Stimulated activated CD8-positive, alpha-beta memory T cell treated with anti-CD3 and anti-CD28 coated beads, Interleukin-4, amount 100 ng/mL, for 48 hours (primary cell): ENCODE data around the gene IRGQ.
"Not testable (repeated sequence)": the region's sequence is repeated elsewhere in the genome, so short reads cannot be mapped to it uniquely, and the experiment has no call there.

Experiments
- DNase-seq: peaks from one replicate; pipeline ENCODE4 v3.0.0-alpha.2; 2020

The IRGQ gene

DNA sequence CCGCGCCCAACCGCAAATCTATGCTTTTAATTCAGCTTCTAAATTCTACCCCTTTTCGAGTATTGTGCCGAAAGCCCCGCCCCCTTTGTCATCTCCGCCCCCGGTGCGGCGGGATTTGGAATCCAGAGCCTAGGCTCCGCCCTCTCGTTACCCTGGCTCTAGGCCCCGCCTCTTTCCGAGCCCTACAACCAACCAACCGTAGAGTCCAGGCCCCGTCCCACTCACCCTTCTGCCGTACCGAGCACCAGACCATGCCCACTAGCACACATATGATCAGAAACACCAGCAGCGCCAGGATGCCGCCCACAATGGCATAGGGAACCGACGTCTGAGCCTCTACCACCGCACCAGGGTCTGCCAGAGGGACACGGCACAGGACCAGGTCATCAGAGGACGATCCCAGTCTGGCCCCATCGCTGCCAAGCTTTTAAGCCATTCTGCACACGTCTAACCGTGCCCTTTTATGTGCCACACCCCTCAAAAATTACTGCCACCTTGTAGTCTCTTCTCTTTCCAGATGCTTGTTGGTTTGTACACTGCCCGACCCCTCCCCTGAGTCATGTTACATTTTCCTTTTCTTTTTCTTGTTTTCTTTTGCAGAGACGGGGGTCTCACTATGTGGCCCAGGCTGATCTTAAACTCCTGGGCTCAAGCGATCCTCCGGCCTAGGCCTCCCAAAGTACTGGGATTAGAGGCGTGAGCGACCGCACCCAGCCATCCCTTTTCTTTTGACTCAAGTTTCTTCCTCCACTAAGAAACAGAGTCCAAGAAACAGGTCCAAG, 28.1 kb upstream of the IRGQ start:
- DNase-seq: peak; percentile 41

GRCh38 chr19:43622956-43623355, 27.0 kb upstream of the IRGQ start:
- no peak for DNase-seq

GRCh38 chr19:43622070-43622469, 26.1 kb upstream of the IRGQ start:
- DNase-seq: no peak

DNA sequence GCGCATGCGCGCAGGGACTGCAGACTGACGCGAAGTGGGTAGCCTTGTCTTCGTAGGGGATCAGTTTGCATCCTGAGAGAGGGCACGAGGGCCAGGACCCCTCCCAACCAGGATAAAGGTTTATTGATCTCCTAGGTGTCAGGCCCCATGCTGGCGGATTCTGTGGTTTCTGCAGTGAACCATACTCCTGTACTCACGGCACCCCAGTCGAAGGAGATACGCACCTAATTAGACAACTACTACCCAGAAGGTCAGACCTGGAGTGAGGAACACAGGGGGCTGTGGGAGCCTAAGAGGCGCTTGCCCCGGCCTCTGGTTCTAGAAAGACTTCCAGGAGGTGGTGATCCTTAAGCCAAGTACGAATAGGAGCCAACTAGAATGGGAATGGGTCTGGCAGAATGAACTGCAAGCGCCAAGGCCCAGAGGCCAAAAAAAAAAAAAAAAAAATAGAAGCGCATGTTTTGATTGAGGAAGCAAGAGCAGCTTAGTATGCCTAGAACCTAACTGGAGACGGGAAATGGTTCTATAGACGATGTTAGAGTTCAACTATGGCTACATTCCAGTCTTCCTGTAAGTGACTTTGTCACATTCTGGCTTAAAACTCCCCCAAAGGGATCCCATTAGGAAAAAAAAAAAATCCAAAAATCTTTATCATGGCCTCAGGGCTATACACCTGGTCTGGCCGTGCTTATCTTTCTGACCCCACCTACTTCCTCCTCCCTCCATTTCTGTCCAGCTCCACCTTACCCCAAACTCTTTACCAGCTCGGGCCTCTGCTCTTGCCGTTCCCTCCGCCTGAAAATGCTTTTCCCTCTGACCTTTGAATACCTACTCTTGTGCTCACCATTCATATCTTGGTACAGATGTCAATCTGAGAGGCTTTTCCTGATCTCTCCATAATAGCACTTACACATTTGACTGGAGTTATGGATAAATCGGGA, 24.4 kb upstream of the IRGQ start:
- peak; percentile 92 for DNase-seq

- DNase-seq: peak; percentile 87
These were observed 23.5 kb upstream of the IRGQ start, which contains the start of gene ZNF428 for GRCh38 chr19:43619262-43620060. Gene ZNF428, minus strand, starts transcription at chr19:43619629. Its CDS starts 5,325 bp downstream, at chr19:43614304.

DNA sequence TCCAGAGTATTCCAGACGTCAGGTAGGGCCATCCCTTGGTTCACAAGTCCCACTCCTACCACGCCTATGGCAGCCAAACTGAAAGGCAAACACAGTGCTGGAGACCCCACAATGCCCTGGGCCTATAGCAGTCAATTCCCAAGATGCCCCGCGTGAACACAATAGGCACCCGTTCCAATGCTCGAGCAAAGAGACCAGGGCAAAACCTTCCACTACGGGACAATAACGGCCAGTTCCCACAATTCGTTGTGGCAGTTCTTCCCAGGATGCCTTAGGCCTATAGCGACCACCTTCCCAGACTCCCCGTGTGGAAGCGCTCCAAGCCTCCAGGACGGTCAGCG, 23.0 kb upstream of the IRGQ start:
- DNase-seq: peak; percentile 70

- DNase-seq: no peak
These were observed 21.0 kb upstream of the IRGQ start for GRCh38 chr19:43616954-43617353.

DNA sequence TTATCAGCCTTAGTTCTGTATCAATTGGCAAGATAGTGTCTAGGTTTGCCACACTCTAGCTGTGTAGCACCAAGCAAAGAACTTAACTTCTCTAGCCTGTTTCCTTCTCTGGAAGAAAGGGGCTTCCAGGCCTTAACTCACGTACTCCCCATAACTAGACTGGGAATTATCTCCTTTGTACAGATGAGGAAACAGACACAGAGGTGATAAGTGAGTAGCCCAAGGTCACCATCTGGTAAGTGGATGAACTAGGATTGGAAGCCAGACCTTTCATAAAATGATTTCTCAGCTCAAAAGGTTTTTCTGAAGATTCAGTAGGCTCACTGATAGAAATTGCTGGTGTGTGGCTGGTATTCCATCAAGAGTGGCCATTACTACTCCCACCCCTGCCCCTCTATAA, 20.4 kb upstream of the IRGQ start:
- DNase-seq: no peak

- DNase-seq: no peak
These were observed 16.4 kb upstream of the IRGQ start for GRCh38 chr19:43612374-43612773.

- no peak for DNase-seq
These were observed 15.9 kb upstream of the IRGQ start, which contains the start of gene SRRM5 for GRCh38 chr19:43611788-43612187. Gene SRRM5, plus strand, starts transcription at chr19:43612088. Its CDS starts 34 bp downstream, at chr19:43612122.

DNA sequence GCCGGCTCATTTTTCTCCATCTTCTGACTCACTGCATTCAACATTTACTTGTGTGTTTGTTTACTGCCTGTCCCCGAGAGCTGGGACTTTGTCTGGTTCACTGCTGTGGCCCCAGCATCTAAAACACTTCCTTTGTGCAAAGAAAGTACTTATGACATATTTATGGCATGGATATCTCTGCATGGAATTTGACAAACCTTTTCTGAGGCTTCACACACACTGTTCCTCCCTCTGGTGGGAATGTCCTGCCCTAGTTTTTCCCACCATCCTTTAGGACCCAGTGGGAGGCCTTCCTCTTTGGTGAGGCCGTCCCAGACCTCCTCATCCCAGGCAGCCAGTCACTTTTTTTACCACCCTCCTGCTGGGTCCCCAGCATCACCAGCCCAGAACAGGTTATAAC, 14.6 kb upstream of the IRGQ start:
- no peak for DNase-seq

- DNase-seq: no peak
These were observed 13.9 kb upstream of the IRGQ start for GRCh38 chr19:43609872-43610271.

DNA sequence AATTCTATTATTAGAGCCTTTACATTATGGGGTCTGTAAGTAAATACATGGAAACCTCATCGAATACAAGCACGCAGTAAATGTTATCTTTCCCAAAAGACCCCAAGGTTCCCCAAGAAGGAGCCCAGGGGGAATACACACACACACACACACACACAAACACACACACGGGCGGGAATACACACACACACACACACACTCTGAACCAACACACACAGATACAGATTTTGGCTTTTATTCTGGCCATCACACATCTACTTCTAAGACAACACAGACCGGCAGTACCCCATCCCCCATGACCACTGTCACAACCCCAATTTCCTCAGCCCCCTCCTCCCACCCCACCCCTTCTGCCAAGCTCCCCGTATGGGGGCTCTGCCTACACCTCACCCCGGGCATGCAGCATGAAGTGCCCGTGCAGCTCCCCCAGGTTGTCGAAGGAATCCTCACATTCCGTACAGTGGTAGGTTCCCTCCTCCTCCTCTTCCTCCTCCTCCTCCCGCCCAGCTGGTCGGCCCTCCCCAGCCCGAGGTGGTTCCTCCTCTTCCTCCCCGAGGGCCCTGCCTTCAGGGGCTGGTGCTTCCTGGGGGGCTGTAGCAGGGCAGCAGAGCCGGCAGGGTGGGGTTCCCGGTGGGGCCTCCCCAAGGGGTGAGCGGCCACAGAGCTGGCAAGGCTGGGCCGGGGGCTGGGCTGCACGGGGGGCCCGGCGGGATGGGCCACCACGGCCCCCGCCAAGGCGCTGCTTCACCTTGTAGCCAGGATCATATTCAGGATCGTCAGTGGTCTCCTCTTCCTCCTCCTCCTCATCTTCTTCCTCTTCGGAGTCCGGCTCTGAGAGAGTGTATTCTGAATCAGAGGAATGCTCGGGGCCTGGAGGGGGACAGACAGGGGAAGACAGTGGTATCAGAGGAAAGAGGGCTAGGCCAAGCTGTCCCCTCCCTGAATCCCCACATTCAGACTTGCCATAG, 11.6 kb upstream of the IRGQ start:
- DNase-seq: no peak

- DNase-seq: no peak
These were observed 10.8 kb upstream of the IRGQ start for GRCh38 chr19:43606569-43607229.

DNA sequence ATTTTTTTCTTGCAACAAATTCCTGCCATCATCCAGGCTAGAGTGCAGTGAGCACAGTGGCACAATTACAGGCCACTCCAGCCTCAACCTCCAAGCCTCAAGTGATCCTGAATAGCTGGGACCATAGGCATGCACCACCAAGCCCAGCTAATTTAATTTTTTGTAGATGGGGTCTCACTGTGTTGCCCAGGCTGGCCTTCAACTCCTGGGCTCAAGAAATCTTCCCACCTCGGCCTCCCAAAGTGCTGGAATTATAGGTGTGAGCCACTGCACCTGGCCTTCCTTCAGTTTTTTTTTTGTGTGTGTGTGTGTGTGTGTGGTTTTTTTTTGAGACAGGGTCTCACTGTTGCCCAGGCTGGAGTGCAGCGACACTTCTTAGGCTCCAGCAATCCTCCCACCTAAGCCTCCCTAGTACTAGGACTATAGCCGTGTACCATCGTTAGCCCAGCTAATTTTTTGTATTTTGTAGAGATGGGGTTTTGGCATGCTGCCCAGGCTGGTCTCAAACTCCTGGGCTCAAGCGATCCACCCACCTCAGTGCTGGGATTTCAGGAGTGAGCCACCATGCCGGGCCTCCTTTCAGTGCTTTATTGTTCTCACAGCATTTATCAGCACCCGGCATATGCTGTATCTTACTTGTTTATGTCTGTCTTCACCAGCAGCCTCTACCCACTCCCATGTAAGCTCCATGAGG, 10.1 kb upstream of the IRGQ start:
- no peak for DNase-seq

DNA sequence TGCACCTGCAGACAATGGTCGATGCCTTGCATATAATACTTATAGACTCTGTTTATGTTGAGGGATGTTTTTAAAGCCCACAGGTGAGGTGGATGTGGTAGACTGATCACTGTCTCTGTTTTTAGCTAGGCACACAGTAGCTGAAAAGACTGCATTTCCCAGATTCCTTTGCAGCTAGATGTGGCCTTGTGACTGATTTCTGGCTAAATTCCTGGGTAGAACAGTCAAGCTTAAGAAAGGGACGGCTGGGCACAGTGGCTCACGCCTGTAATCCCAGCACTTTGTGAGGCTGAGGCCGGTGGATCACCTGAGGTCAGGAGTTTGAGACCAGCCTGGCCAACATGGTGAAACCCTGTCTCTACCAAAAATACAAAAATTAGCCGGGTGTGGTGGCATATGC, 4.4 kb upstream of the IRGQ start:
- not testable (repeated sequence) for DNase-seq

GRCh38 chr19:43599635-43600295, 3.8 kb upstream of the IRGQ start:
- DNase-seq: no peak

DNA sequence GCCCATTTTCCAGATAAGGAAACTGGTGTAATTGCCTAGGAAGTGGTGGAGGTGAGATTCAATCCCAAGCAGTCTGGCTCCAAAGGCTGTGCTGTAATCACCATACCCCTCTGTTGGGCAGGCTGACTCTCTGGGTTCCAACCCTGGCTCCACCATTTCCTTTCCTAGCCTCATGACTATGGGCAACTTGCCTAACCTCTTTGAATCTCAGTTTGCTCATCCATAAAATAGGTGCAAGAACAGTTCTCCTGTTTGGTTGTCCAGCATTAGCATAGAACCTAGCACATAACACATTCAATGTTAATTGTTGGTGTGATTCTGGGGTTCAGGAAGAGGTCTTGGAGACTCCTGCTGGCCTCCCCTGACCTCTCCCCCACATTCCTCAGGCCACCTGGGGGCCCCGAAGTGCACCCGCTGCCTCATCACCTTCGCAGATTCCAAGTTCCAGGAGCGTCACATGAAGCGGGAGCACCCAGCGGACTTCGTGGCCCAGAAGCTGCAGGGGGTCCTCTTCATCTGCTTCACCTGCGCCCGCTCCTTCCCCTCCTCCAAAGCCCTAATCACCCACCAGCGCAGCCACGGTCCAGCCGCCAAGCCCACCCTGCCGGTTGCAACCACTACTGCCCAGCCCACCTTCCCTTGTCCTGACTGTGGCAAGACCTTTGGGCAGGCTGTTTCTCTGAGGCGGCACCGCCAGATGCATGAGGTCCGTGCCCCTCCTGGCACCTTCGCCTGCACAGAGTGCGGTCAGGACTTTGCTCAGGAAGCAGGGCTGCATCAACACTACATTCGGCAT, 2.7 kb upstream of the IRGQ start:
- no peak for DNase-seq

- no peak for DNase-seq
These were observed 1.9 kb upstream of the IRGQ start for GRCh38 chr19:43597876-43598275.
